ENCODE data around the gene HSPA9. TPM values are rescaled to one million over a fixed set of nuclear protein-coding genes. Genes with fewer than 3 reads are reported as not detected.

HSPA9 gene
- total and polyA plus RNA-seq, 2 of the 13 experiments (the other 11 are each of a cell fraction or from before 2014, with no cell fraction given): 165 to 478 TPM

GRCh38 chr5:138542180-138542955 lies 32.8 kb downstream of the HSPA9 start (continued):
- TF ChIP-seq ZNF780A (CRISPR knock-in tag; IDR thresholded peaks at IDR 0.05): 0 out of 2 replicates have a peak, but pooled peaks have one; percentile 64
- TF ChIP-seq ZNF253 (CRISPR knock-in tag; IDR thresholded peaks at IDR 0.05; ENCODE audit: borderline replicate concordance): 0 out of 2 replicates have a peak, but pooled peaks have one; percentile 0
- no peak for TF ChIP-seq TCF12 (IDR thresholded peaks at IDR 0.05)
- 0 out of 2 replicates have a peak, but pooled peaks have one; percentile 51 for TF ChIP-seq TCF12 (CRISPR knock-in tag; IDR thresholded peaks at IDR 0.05)
- 0 out of 2 replicates have a peak, but pooled peaks have one; percentile 56 for TF ChIP-seq NR0B2 (CRISPR knock-in tag; IDR thresholded peaks at IDR 0.05)
- TF ChIP-seq NR2F1 (CRISPR knock-in tag; IDR thresholded peaks at IDR 0.05): 0 out of 4 replicates have a peak, but pooled peaks of 1 of the 2 experiments have one; percentile 22
- no peak for TF ChIP-seq ONECUT2 (CRISPR knock-in tag; IDR thresholded peaks at IDR 0.05)
- TF ChIP-seq ZNF775 (CRISPR knock-in tag; IDR thresholded peaks at IDR 0.05; ENCODE audit: borderline replicate concordance): 0 out of 2 replicates have a peak, but pooled peaks have one; percentile 1
- TF ChIP-seq ARHGAP35 (CRISPR knock-in tag; IDR thresholded peaks at IDR 0.05; ENCODE audit: borderline replicate concordance): no peak
- TF ChIP-seq ZNF276 (CRISPR knock-in tag; IDR thresholded peaks at IDR 0.05; ENCODE audit: low read depth): 0 out of 2 replicates have a peak, but pooled peaks have one; percentile 34
- 0 out of 2 replicates have a peak, but pooled peaks have one; percentile 20 for TF ChIP-seq CHCHD3 (CRISPR knock-in tag; IDR thresholded peaks at IDR 0.05)
- no peak for TF ChIP-seq BHLHE40 (IDR thresholded peaks at IDR 0.05; ENCODE audit: low read length)
- TF ChIP-seq AKAP8 (CRISPR knock-in tag; IDR thresholded peaks at IDR 0.05): 0 out of 2 replicates have a peak, but pooled peaks have one; percentile 5
- no peak; the same call in 1 of the 2 replicates for TF ChIP-seq ZNF891 (CRISPR knock-in tag; IDR thresholded peaks at IDR 0.05)
- no peak for TF ChIP-seq CBX2 (IDR thresholded peaks at IDR 0.05; ENCODE audit: low read depth, low read length)
- no peak for TF ChIP-seq CBX2 (CRISPR knock-in tag; IDR thresholded peaks at IDR 0.05; ENCODE audit: low read depth)
